DND-41 (cell line): ENCODE measurements around the gene NTN1.

Source experiments
- EZH2 ChIP-seq: IDR thresholded peaks from 3 replicates; pipeline ENCODE4 v1.6.1; 2012; ENCODE audit warnings: borderline replicate concordance, low read depth, mild to moderate bottlenecking, moderate library complexity, low read length, inconsistent platforms; ENCODE audit not compliant: severe bottlenecking
- TF ChIP-seq, protein P1 (sequence below): IDR thresholded peaks from 2 replicates; pipeline ENCODE4 v1.5.1; 2012; ENCODE audit warnings: borderline replicate concordance, low read length, moderate library complexity, mild to moderate bottlenecking; ENCODE audit not compliant: poor library complexity, severe bottlenecking; ENCODE audit errors: extremely low read depth

DNA sequence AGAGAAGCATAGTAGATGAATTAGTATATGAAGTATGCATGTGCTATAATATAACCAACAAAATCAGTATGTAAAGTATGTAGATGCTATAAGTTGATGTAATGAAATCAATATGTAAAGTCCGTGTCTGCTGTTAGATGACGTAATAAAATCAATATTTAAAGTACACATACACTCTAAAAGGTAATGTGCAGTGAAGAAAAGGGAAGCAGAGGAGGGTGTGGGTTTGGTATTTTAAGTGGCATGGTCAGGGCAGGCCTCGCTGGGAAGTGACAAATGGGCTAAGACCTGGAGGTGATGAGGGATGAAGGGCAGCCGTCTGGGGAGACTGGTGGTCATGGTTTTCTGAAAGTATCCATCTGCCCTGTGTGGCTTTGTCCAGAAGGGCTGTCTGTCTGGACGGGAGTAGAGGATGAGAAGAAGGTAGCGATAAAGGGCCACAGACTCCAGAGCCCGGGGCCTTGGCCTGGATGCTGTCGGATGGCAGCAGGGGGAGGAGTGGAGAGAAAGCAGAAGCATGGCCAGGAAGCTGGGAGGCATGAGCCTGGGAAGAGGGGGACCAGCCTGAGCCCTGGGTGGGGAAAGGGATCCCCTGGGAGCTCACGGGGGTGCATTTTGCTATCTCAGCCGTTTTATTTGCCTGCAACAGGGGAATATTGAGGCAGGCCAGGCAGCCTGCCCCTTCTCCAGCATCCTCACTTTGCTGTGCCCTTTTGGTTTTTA lies 121.6 kb downstream of the NTN1 start:
- TF ChIP-seq, protein P1, sequence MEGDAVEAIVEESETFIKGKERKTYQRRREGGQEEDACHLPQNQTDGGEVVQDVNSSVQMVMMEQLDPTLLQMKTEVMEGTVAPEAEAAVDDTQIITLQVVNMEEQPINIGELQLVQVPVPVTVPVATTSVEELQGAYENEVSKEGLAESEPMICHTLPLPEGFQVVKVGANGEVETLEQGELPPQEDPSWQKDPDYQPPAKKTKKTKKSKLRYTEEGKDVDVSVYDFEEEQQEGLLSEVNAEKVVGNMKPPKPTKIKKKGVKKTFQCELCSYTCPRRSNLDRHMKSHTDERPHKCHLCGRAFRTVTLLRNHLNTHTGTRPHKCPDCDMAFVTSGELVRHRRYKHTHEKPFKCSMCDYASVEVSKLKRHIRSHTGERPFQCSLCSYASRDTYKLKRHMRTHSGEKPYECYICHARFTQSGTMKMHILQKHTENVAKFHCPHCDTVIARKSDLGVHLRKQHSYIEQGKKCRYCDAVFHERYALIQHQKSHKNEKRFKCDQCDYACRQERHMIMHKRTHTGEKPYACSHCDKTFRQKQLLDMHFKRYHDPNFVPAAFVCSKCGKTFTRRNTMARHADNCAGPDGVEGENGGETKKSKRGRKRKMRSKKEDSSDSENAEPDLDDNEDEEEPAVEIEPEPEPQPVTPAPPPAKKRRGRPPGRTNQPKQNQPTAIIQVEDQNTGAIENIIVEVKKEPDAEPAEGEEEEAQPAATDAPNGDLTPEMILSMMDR, result no peak
- no peak for TF ChIP-seq EZH2
